DND-41 (cell line): Measurements from ENCODE around the gene EXD3.

Source experiments
- ATAC-seq: fragments of 200-7000 bp; cut with Tn5 transposase; 3 replicates; pipeline ENCODE4 v1.9.1; 2021; ENCODE audit warnings: low read depth; ENCODE audit not compliant: insufficient read depth
- DNase-seq: peaks from one replicate; pipeline ENCODE4 v3.0.0-alpha.2; 2020
- H2AFZ ChIP-seq: 2 replicates; pipeline ENCODE4 v1.6.0; 2012; ENCODE audit warnings: low read depth, low read length
- H3K27ac ChIP-seq: 2 replicates; pipeline ENCODE4 v1.5.1; 2012; ENCODE audit warnings: low read length, inconsistent platforms
- H3K27me3 ChIP-seq: fragments of 200-600 bp; sonication (generic); 2 replicates; pipeline ENCODE4 v1.6.0; 2012; ENCODE audit warnings: low read length, mild to moderate bottlenecking, inconsistent platforms; ENCODE audit not compliant: insufficient read depth, poor library complexity
- H3K36me3 ChIP-seq: 2 replicates; pipeline ENCODE4 v1.5.1; 2012; ENCODE audit warnings: low read length, inconsistent platforms; ENCODE audit not compliant: insufficient read depth
- H3K4me1 ChIP-seq: 2 replicates; pipeline ENCODE4 v1.5.1; 2012; ENCODE audit warnings: mild to moderate bottlenecking, low read length; ENCODE audit not compliant: insufficient read depth
- H3K4me2 ChIP-seq: 2 replicates; pipeline ENCODE4 v1.6.0; 2012; ENCODE audit warnings: mild to moderate bottlenecking, moderate library complexity, low read length, inconsistent platforms; ENCODE audit not compliant: insufficient read depth
- H3K4me3 ChIP-seq, 2 experiments: fragments of 200-600 bp in 1 of 2; shearing (Covaris generic) in 1 of 2; 2 replicates each; pipeline ENCODE4 v1.5.1; 2012 to 2016; ENCODE audit warnings: inconsistent platforms in 2 of 2, low read length in 2 of 2, mild to moderate bottlenecking in 2 of 2, low read depth in 1 of 2, moderate library complexity in 1 of 2
- H3K79me2 ChIP-seq: 2 replicates; pipeline ENCODE4 v1.6.0; 2012; ENCODE audit warnings: low read length, inconsistent platforms; ENCODE audit not compliant: insufficient read depth
- H3K9ac ChIP-seq: 2 replicates; pipeline ENCODE4 v1.6.0; 2012; ENCODE audit warnings: low read depth, mild to moderate bottlenecking, inconsistent platforms, low read length, moderate library complexity
- H3K9me3 ChIP-seq: 2 replicates; pipeline ENCODE4 v1.5.1; 2012; ENCODE audit warnings: low read length, moderate library complexity, mild to moderate bottlenecking, inconsistent platforms; ENCODE audit not compliant: insufficient read depth, severe bottlenecking
- H4K20me1 ChIP-seq: 2 replicates; pipeline ENCODE4 v1.6.0; 2012; ENCODE audit warnings: low read length; ENCODE audit not compliant: insufficient read depth
- CTCF ChIP-seq: IDR thresholded peaks from 2 replicates; pipeline ENCODE4 v1.5.1; 2012; ENCODE audit warnings: borderline replicate concordance, low read length, moderate library complexity, mild to moderate bottlenecking; ENCODE audit not compliant: poor library complexity, severe bottlenecking; ENCODE audit errors: extremely low read depth
- EZH2 ChIP-seq: IDR thresholded peaks from 3 replicates; pipeline ENCODE4 v1.6.1; 2012; ENCODE audit warnings: borderline replicate concordance, low read depth, mild to moderate bottlenecking, moderate library complexity, low read length, inconsistent platforms; ENCODE audit not compliant: severe bottlenecking

Gene EXD3

GRCh38 chr9:137456061-137456863, 33.3 kb upstream of the EXD3 start:
- no peaks in the 10 kb centered on the region for H3K9me3 ChIP-seq
- H3K27ac ChIP-seq: no peak overlapping the region
- no peak overlapping the region for H3K4me2 ChIP-seq
- H4K20me1 ChIP-seq: peaks cover 38% of the 10 kb centered on the region
- H3K79me2 ChIP-seq: no peaks in the 10 kb centered on the region
- DNase-seq (no peak), ATAC-seq (no peak)
- H3K4me3 ChIP-seq: no peak overlapping the region
- H2AFZ ChIP-seq: no peak overlapping the region
- TF ChIP-seq EZH2: no peak
- TF ChIP-seq CTCF: no peak
- H3K27me3 ChIP-seq: no peaks in the 10 kb centered on the region
- H3K9ac ChIP-seq: no peak overlapping the region
- H3K4me1 ChIP-seq: no peaks in the 10 kb centered on the region
- no peaks in the 10 kb centered on the region for H3K36me3 ChIP-seq

GRCh38 chr9:137455359-137455991, 32.5 kb upstream of the EXD3 start:
- Histone ChIP-seq H4K20me1 (peaks cover 31% of the 10 kb centered on the region), H3K4me3 (no peak overlapping the region), H2AFZ (no peak overlapping the region), H3K27me3 (no peaks in the 10 kb centered on the region), H3K27ac (no peak overlapping the region), H3K36me3 (no peaks in the 10 kb centered on the region), H3K9ac (no peak overlapping the region), H3K79me2 (no peaks in the 10 kb centered on the region), H3K4me1 (no peaks in the 10 kb centered on the region), H3K9me3 (no peaks in the 10 kb centered on the region), H3K4me2 (no peak overlapping the region)
- ATAC-seq (no peak), DNase-seq (no peak)
- TF ChIP-seq CTCF: no peak
- TF ChIP-seq EZH2: no peak

GRCh38 chr9:137454597-137455358, 31.8 kb upstream of the EXD3 start:
- ATAC-seq: no peak
- peaks cover 29% of the 10 kb centered on the region for H4K20me1 ChIP-seq

More at GRCh38 chr9:137454597-137455358, 31.8 kb upstream of the EXD3 start:
- H3K27me3 ChIP-seq: no peaks in the 10 kb centered on the region
- no peak overlapping the region for H3K9ac ChIP-seq
- H3K4me3 ChIP-seq: no peak overlapping the region
- no peak overlapping the region for H3K27ac ChIP-seq
- no peak overlapping the region for H3K4me2 ChIP-seq
- H3K9me3 ChIP-seq: no peaks in the 10 kb centered on the region
- H3K36me3 ChIP-seq: no peaks in the 10 kb centered on the region
- no peak overlapping the region for H2AFZ ChIP-seq
- H3K79me2 ChIP-seq: no peaks in the 10 kb centered on the region
- DNase-seq: no peak
- TF ChIP-seq EZH2: no peak
- TF ChIP-seq CTCF: no peak
- H3K4me1 ChIP-seq: no peaks in the 10 kb centered on the region
